IMR-90 (cell line): Measurements from ENCODE around the gene STT3A. TPM values are rescaled to one million over a fixed set of nuclear protein-coding genes. Genes with fewer than 3 reads are reported as not detected.

Experiments used
- ATAC-seq: fragments of 200-7000 bp; cut with Tn5 transposase; 2 replicates; pipeline ENCODE4 v1.9.1; 2020; ENCODE audit warnings: low read depth, mild to moderate bottlenecking, moderate library complexity
- BruUV-seq: library from RNA; stranded (reverse); fragments of 400-500 nt; replicated peaks from 2 replicates; lab custom pipeline; 2021; lab: Mats Ljungman, UMichigan
- CTCF ChIA-PET: fragments of 300-600 bp; formaldehyde crosslinking; extraction: SDS; loops from one replicate; lab custom pipeline; 2021; ENCODE audit warnings: antibody characterized with exemption; lab: Yijun Ruan, JAX
- POLR2A ChIA-PET: fragments of 300-600 bp; sonication (Branson Sonifier 250); formaldehyde crosslinking; loops from one replicate; lab custom pipeline; 2022; ENCODE audit warnings: antibody characterized with exemption; ENCODE audit not compliant: unreplicated experiment; lab: Charles Lee
- DNase-seq: peaks from one replicate; pipeline ENCODE4 v3.0.0; 2013
- H2AFZ ChIP-seq: replicated peaks from 2 replicates; pipeline ENCODE3; 2013; ENCODE audit warnings: low read length, mild to moderate bottlenecking; ENCODE audit not compliant: poor library complexity
- H2AK5ac ChIP-seq: 2 replicates; pipeline ENCODE4 v1.6.1; 2013; ENCODE audit warnings: low read depth, low read length, inconsistent platforms
- H2AK9ac ChIP-seq: replicated peaks from 2 replicates; pipeline ENCODE3; 2013; ENCODE audit warnings: mild to moderate bottlenecking, low read depth, low read length, moderate library complexity; ENCODE audit not compliant: poor library complexity
- H2BK120ac ChIP-seq: 2 replicates; pipeline ENCODE4 v1.6.1; 2013; ENCODE audit warnings: low read depth, low read length, inconsistent platforms
- H2BK15ac ChIP-seq: 3 replicates; pipeline ENCODE4 v1.6.1; 2013; ENCODE audit warnings: low read depth, low read length, inconsistent platforms
- H2BK20ac ChIP-seq: 2 replicates; pipeline ENCODE4 v1.6.1; 2013; ENCODE audit warnings: low read depth, mild to moderate bottlenecking, inconsistent platforms, low read length, moderate library complexity
- H2BK5ac ChIP-seq: 2 replicates; pipeline ENCODE4 v1.6.1; 2013; ENCODE audit warnings: mild to moderate bottlenecking, low read depth, low read length, inconsistent platforms; ENCODE audit not compliant: poor library complexity, severe bottlenecking
- H3K14ac ChIP-seq: replicated peaks from 2 replicates; pipeline ENCODE4 v1.6.1; 2013; ENCODE audit warnings: low read depth, low read length, inconsistent platforms
- H3K18ac ChIP-seq: 2 replicates; pipeline ENCODE4 v1.6.1; 2013; ENCODE audit warnings: low read depth, low read length, control low read depth
- H3K23ac ChIP-seq: 2 replicates; pipeline ENCODE4 v1.6.1; 2013; ENCODE audit warnings: low read depth, low read length, inconsistent platforms
- H3K27ac ChIP-seq: 2 replicates; pipeline ENCODE4 v1.5.1; 2013; ENCODE audit warnings: mild to moderate bottlenecking, control low read depth, low read length; ENCODE audit not compliant: insufficient read depth
- H3K27me3 ChIP-seq: 2 replicates; pipeline ENCODE4 v1.6.1; 2013; ENCODE audit warnings: low read length; ENCODE audit not compliant: control insufficient read depth, insufficient read depth
- H3K36me3 ChIP-seq: 2 replicates; pipeline ENCODE4 v1.6.1; 2013; ENCODE audit warnings: low read length, mixed read lengths; ENCODE audit not compliant: control insufficient read depth, insufficient read depth
- H3K4ac ChIP-seq: 2 replicates; pipeline ENCODE4 v1.6.1; 2013; ENCODE audit warnings: low read depth, low read length, inconsistent platforms
- H3K4me1 ChIP-seq: 2 replicates; pipeline ENCODE4 v1.6.1; 2013; ENCODE audit warnings: low read length, mixed read lengths; ENCODE audit not compliant: control insufficient read depth, insufficient read depth
- H3K4me2 ChIP-seq: 2 replicates; pipeline ENCODE4 v1.6.1; 2013; ENCODE audit warnings: low read depth, mild to moderate bottlenecking, control low read depth, low read length, moderate library complexity
- H3K4me3 ChIP-seq: 2 replicates; pipeline ENCODE4 v1.5.1; 2013; ENCODE audit warnings: low read depth, mild to moderate bottlenecking, control low read depth, low read length, moderate library complexity; ENCODE audit not compliant: insufficient read depth
- H3K56ac ChIP-seq: 2 replicates; pipeline ENCODE4 v1.6.1; 2013; ENCODE audit warnings: low read length, inconsistent platforms; ENCODE audit not compliant: insufficient read depth; ENCODE audit errors: extremely low read depth
- H3K79me1 ChIP-seq, 2 experiments: 2 replicates each; pipeline ENCODE4 v1.6.1; 2013; ENCODE audit warnings: low read length in 2 of 2, inconsistent platforms in 1 of 2, low read depth in 1 of 2
- H3K9ac ChIP-seq: 2 replicates; pipeline ENCODE4 v1.6.1; 2013; ENCODE audit warnings: low read depth, low read length, control low read depth
- H3K9me1 ChIP-seq: 2 replicates; pipeline ENCODE4 v1.6.1; 2013; ENCODE audit warnings: low read length, inconsistent platforms; ENCODE audit not compliant: insufficient read depth
- H3K9me3 ChIP-seq: 2 replicates; pipeline ENCODE4 v1.6.1; 2013; ENCODE audit warnings: low read length; ENCODE audit not compliant: control insufficient read depth, insufficient read depth
- H4K20me1 ChIP-seq: 2 replicates; pipeline ENCODE4 v1.6.1; 2013; ENCODE audit warnings: low read length, inconsistent platforms; ENCODE audit not compliant: insufficient read depth
- H4K5ac ChIP-seq: 2 replicates; pipeline ENCODE4 v1.6.1; 2013; ENCODE audit warnings: mild to moderate bottlenecking, low read depth, low read length, control low read depth
- H4K8ac ChIP-seq, 2 experiments: 2 replicates each; pipeline ENCODE4 v1.6.1; 2013; ENCODE audit warnings: low read depth in 2 of 2, low read length in 2 of 2, control low read depth in 1 of 2, inconsistent platforms in 1 of 2
- H4K91ac ChIP-seq: 2 replicates; pipeline ENCODE4 v1.6.1; 2013; ENCODE audit warnings: low read depth, low read length, inconsistent platforms; ENCODE audit not compliant: insufficient read depth
- BHLHE40 ChIP-seq: fragments of 150-350 bp; IDR thresholded peaks from 2 replicates; pipeline ENCODE4 v1.6.1; 2016; ENCODE audit warnings: mild to moderate bottlenecking, low read depth, low read length
- CEBPB ChIP-seq: IDR thresholded peaks from 2 replicates; pipeline ENCODE4 v1.6.1; 2012; ENCODE audit warnings: low read depth, low read length, improper control_type of control experiment
- CHD1 ChIP-seq: IDR thresholded peaks from 2 replicates; pipeline ENCODE4 v1.6.1; 2012; ENCODE audit warnings: low read depth, low read length, improper control_type of control experiment
- NFE2L2 ChIP-seq: fragments of 150-350 bp; IDR thresholded peaks from 2 replicates; pipeline ENCODE4 v1.6.1; 2016; ENCODE audit warnings: low read depth, mild to moderate bottlenecking, low read length
- POLR2A ChIP-seq: IDR thresholded peaks from 2 replicates; pipeline ENCODE4 v1.6.1; 2012; ENCODE audit warnings: mild to moderate bottlenecking, low read depth, low read length
- RAD21 ChIP-seq: IDR thresholded peaks from 2 replicates; pipeline ENCODE4 v1.6.1; 2012; ENCODE audit warnings: low read length, improper control_type of control experiment
- RFX5 ChIP-seq: IDR thresholded peaks from 2 replicates; pipeline ENCODE4 v1.8.0; 2012; ENCODE audit warnings: low read depth, mild to moderate bottlenecking, low read length, moderate library complexity
- WGBS, 2 experiments: methylation state at CpG; one replicate each; pipeline versions ENCODE4 v1.1.5 to v1.1.7; 2013; ENCODE audit warnings: missing lambda C conversion rate in 2 of 2; ENCODE audit not compliant: insufficient read length in 1 of 2; ENCODE audit errors: extremely low coverage in 2 of 2; 5-methylcytosine and 5-hydroxymethylcytosine counted together
- dilution Hi-C: fragments of 300-500 bp; cut with HindIII; formaldehyde crosslinking; loops from one replicate; pipeline ENCODE4 v1.14.3; 2018; ENCODE audit warnings: low sequenced_read_pairs; ENCODE audit not compliant: unreplicated experiment
- in situ Hi-C: fragments of 300-500 bp; cut with MboI; formaldehyde crosslinking; loops from 3 replicates; pipeline ENCODE4 v1.14.3; 2019; ENCODE audit warnings: low sequenced_read_pairs, inconsistent platforms, mixed read lengths
- intact Hi-C: fragments of 100-400 bp; cut with micrococcal nuclease; formaldehyde crosslinking; loops from 2 replicates; pipeline ENCODE4 v1.10.0; 2022
- polyA plus RNA-seq, 3 experiments: library from polyadenylated mRNA; depleted of rRNA; stranded (reverse); fragments of >200 nt; gene quantifications; 2 replicates each; pipeline ENCODE4 v1.2.3, GENCODE V29; 2012; ENCODE audit warnings: low replicate concordance in 1 of 3
- total RNA-seq: library from RNA; depleted of rRNA; stranded (reverse); fragments of >200 nt; gene quantifications from 2 replicates; pipeline ENCODE4 v1.2.3, GENCODE V29; 2012
- TF ChIP-seq, protein P1 (sequence below): fragments of 150-350 bp; IDR thresholded peaks from 2 replicates; pipeline ENCODE4 v1.6.1; 2017; ENCODE audit warnings: mild to moderate bottlenecking, antibody characterized with exemption, low read length, low read depth

Gene STT3A
- total and polyA plus RNA-seq, 2 of the 4 experiments (the other 2 are of a cell fraction): 180 to 387 TPM

DNA sequence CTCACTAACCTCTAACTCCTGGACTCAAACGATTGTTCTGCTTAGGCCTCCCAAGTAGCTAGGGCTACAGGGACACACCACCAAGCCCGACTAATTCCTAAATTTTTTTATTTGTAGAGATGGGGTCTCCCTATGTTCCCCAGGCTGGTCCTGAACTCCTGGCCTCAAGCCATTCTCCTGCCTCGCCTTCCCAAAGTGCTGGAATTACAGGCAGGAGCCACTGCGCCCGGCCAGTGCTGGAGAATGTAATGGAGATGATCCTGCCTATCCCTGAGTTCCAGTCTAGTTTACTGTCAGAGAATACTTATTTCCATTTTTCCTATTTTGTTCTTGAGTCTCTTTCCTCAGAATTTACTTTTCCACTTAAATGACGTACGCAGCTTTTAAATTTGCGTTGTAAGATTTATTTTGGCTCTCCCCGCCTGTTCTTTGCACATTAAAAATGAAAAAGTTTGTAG, 32.1 kb downstream of the STT3A start, which contains the start of gene CHEK1:
TSS of gene CHEK1 (plus strand) at position 408 of the 458 bp plus-strand sequence. CDS start 1,606 bp downstream, outside the sequence.
- Histone ChIP-seq H3K4ac (peak within 1 kb of the TSS; percentile 98), H3K23ac (peak within 1 kb of the TSS; percentile 95), H2BK5ac (peak within 1 kb of the TSS; percentile 97), H3K27me3 (no peaks in the 10 kb centered on the region), H2BK20ac (peak within 1 kb of the TSS; percentile 57), H3K18ac (peak within 1 kb of the TSS; percentile 90), H3K27ac (peak within 1 kb of the TSS; percentile 95), H3K36me3 (peaks cover 7% of the 10 kb centered on the region), H3K9ac (peak within 1 kb of the TSS; percentile 92), H2AFZ (peak within 1 kb of the TSS; percentile 98), H3K9me3 (no peaks in the 10 kb centered on the region), H4K5ac (peak within 1 kb of the TSS; percentile 91), H3K4me1 (peaks cover 8% of the 10 kb centered on the region), H3K56ac (peak within 1 kb of the TSS; percentile 96), H4K8ac (peak within 1 kb of the TSS; percentile 91 to 99), H3K79me1 (peaks cover 10 to 43% of the 10 kb centered on the region in 2 experiments; a peak in 3 of 4 replicates), H4K20me1 (no peaks in the 10 kb centered on the region), H3K4me2 (peak within 1 kb of the TSS; percentile 95), H2AK5ac (peak within 1 kb of the TSS; percentile 76), H2BK120ac (peak within 1 kb of the TSS; percentile 94), H2BK15ac (peak within 1 kb of the TSS; percentile 26; the same call in 1 of the 3 replicates), H4K91ac (peak within 1 kb of the TSS; percentile 96), H3K4me3 (peak within 1 kb of the TSS; percentile 72), H3K14ac (peak within 1 kb of the TSS; percentile 99), H2AK9ac (peak within 1 kb of the TSS; percentile 99), H3K9me1 (0 out of 2 replicates have a peak, but pooled peaks cover 2% of the 10 kb centered on the region)
- in situ Hi-C loops: loop anchor here (10.0 kb wide), 1 partner anchor 250 kb away; no protein-coding TSS in a partner anchor
- DNase-seq (no peak), ATAC-seq (no peak)
- intact Hi-C loops: no loop called here
- no CpG with 5 or more reads among the region's 9 CpGs for WGBS, 2 experiments
- dilution Hi-C loops: no loop called here
- no peak for TF ChIP-seq POLR2A
- TF ChIP-seq NFE2L2: no peak
- TF ChIP-seq, protein P1, sequence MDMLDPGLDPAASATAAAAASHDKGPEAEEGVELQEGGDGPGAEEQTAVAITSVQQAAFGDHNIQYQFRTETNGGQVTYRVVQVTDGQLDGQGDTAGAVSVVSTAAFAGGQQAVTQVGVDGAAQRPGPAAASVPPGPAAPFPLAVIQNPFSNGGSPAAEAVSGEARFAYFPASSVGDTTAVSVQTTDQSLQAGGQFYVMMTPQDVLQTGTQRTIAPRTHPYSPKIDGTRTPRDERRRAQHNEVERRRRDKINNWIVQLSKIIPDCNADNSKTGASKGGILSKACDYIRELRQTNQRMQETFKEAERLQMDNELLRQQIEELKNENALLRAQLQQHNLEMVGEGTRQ: no peak
- TF ChIP-seq BHLHE40: no peak
- TF ChIP-seq RAD21: no peak
- TF ChIP-seq RFX5: no peak
- no peak for TF ChIP-seq CEBPB
- TF ChIP-seq CHD1: no peak
- ChIA-PET CTCF (no interaction called here), POLR2A (interaction anchor here (0.5 to 1.2 kb wide), 2 partner anchors 14 to 278 kb away, joined by 4 read pairs; partner anchors contain the start of gene PUS3)
- BruUV-seq: no TSS peak
